ENCODE measurements around the gene RUNDC1.

GRCh38 chr17:43030137-43030767 lies 49.9 kb downstream of the RUNDC1 start:
- no peak for TF ChIP-seq CTCF (conservative IDR thresholded peaks at IDR 0.05; ENCODE audit: low read length)
- no peak for TF ChIP-seq EZH2phosphoT487 (IDR thresholded peaks at IDR 0.05; ENCODE audit: borderline replicate concordance)

All from Loucy (cell line).